ENCODE measurements around the gene BAZ2B. TPM values are rescaled to one million over a fixed set of nuclear protein-coding genes. Genes with fewer than 3 reads are reported as not detected.
"Not testable (repeated sequence)": the region's sequence is repeated elsewhere in the genome, so short reads cannot be mapped to it uniquely, and the experiment has no call there.

Gene BAZ2B
- total RNA-seq, 1 experiment from 2014 or later, result 47.6 TPM

- no peak for DNase-seq (ENCODE audit: low spot score)
- BruUV-seq (replicated peaks), result no TSS peak
- no peaks in the 10 kb centered on the region for H3K27me3 ChIP-seq (replicated peaks; ENCODE audit: insufficient read depth, low read depth, low read length, poor library complexity)
- ChIA-PET CTCF (no interaction called here), POLR2A (ENCODE audit: low non-redundant PET) (no interaction called here)
- no peak overlapping the region for H3K4me3 ChIP-seq (ENCODE audit: low read depth, low read length, poor library complexity, severe bottlenecking)
- no peaks in the 10 kb centered on the region for H3K4me1 ChIP-seq (ENCODE audit: insufficient read depth, low read length, poor library complexity, severe bottlenecking)
- H3K9me3 ChIP-seq (ENCODE audit: low read depth, low read length, poor library complexity, severe bottlenecking), result no peaks in the 10 kb centered on the region
- H3K27ac ChIP-seq (ENCODE audit: low read depth, low read length, poor library complexity, severe bottlenecking), result no peak overlapping the region
- TF ChIP-seq EZH2 (IDR thresholded peaks at IDR 0.05; ENCODE audit: borderline replicate concordance, low read depth, low read length, poor library complexity, severe bottlenecking), result no peak
- no peak for TF ChIP-seq CTCF (conservative IDR thresholded peaks at IDR 0.05; ENCODE audit: low read depth, low read length)
- no peaks in the 10 kb centered on the region for H3K36me3 ChIP-seq (ENCODE audit: insufficient read depth, low read length, poor library complexity, severe bottlenecking)
- intact Hi-C loops (cut with micrococcal nuclease; ENCODE audit: unreplicated experiment), result no loop called here
These were observed 20.9 kb upstream of the BAZ2B start for GRCh38 chr2:159637240-159637639.

GRCh38 chr2:159635006-159635789 is 18.9 kb upstream of the BAZ2B start:
- Histone ChIP-seq H3K27ac (ENCODE audit: low read depth, low read length, poor library complexity, severe bottlenecking) (no peak overlapping the region), H3K27me3 (replicated peaks; ENCODE audit: insufficient read depth, low read depth, low read length, poor library complexity) (no peaks in the 10 kb centered on the region), H3K4me3 (ENCODE audit: low read depth, low read length, poor library complexity, severe bottlenecking) (no peak overlapping the region), H3K4me1 (ENCODE audit: insufficient read depth, low read length, poor library complexity, severe bottlenecking) (no peaks in the 10 kb centered on the region), H3K36me3 (ENCODE audit: insufficient read depth, low read length, poor library complexity, severe bottlenecking) (no peaks in the 10 kb centered on the region), H3K9me3 (ENCODE audit: low read depth, low read length, poor library complexity, severe bottlenecking) (no peaks in the 10 kb centered on the region)
- DNase-seq (ENCODE audit: low spot score), result no peak
- no TSS peak for BruUV-seq (replicated peaks)
- TF ChIP-seq EZH2 (IDR thresholded peaks at IDR 0.05; ENCODE audit: borderline replicate concordance, low read depth, low read length, poor library complexity, severe bottlenecking) (no peak), CTCF (conservative IDR thresholded peaks at IDR 0.05; ENCODE audit: low read depth, low read length) (no peak)
- ChIA-PET POLR2A (ENCODE audit: low non-redundant PET) (interaction anchor here (0.7 kb wide), 1 partner anchor 27 kb away, joined by 8 read pairs; no protein-coding TSS in a partner anchor), CTCF (no interaction called here)
- intact Hi-C loops (cut with micrococcal nuclease; ENCODE audit: unreplicated experiment), result no loop called here

- ChIA-PET POLR2A (ENCODE audit: low non-redundant PET) (no interaction called here), CTCF (no interaction called here)
- BruUV-seq (replicated peaks), result no TSS peak
- intact Hi-C loops (cut with micrococcal nuclease; ENCODE audit: unreplicated experiment), result no loop called here
- H3K9me3 ChIP-seq (ENCODE audit: low read depth, low read length, poor library complexity, severe bottlenecking), result no peaks in the 10 kb centered on the region
- H3K36me3 ChIP-seq (ENCODE audit: insufficient read depth, low read length, poor library complexity, severe bottlenecking), result no peaks in the 10 kb centered on the region
- TF ChIP-seq EZH2 (IDR thresholded peaks at IDR 0.05; ENCODE audit: borderline replicate concordance, low read depth, low read length, poor library complexity, severe bottlenecking), result no peak
- no peak for TF ChIP-seq CTCF (conservative IDR thresholded peaks at IDR 0.05; ENCODE audit: low read depth, low read length)
- H3K4me1 ChIP-seq (ENCODE audit: insufficient read depth, low read length, poor library complexity, severe bottlenecking), result no peaks in the 10 kb centered on the region
- no peak overlapping the region for H3K27ac ChIP-seq (ENCODE audit: low read depth, low read length, poor library complexity, severe bottlenecking)
- H3K27me3 ChIP-seq (replicated peaks; ENCODE audit: insufficient read depth, low read depth, low read length, poor library complexity), result no peaks in the 10 kb centered on the region
- DNase-seq (ENCODE audit: low spot score), result no peak
- H3K4me3 ChIP-seq (ENCODE audit: low read depth, low read length, poor library complexity, severe bottlenecking), result no peak overlapping the region
These were observed 16.9 kb upstream of the BAZ2B start for GRCh38 chr2:159633219-159633618.

- BruUV-seq (replicated peaks); H3K4me1 ChIP-seq (ENCODE audit: insufficient read depth, low read length, poor library complexity, severe bottlenecking); H3K9me3 ChIP-seq (ENCODE audit: low read depth, low read length, poor library complexity, severe bottlenecking); POLR2A ChIA-PET (ENCODE audit: low non-redundant PET); intact Hi-C loops (cut with micrococcal nuclease; ENCODE audit: unreplicated experiment); H3K27ac ChIP-seq (ENCODE audit: low read depth, low read length, poor library complexity, severe bottlenecking); CTCF ChIA-PET; DNase-seq (ENCODE audit: low spot score); H3K27me3 ChIP-seq (replicated peaks; ENCODE audit: insufficient read depth, low read depth, low read length, poor library complexity); H3K36me3 ChIP-seq (ENCODE audit: insufficient read depth, low read length, poor library complexity, severe bottlenecking); H3K4me3 ChIP-seq (ENCODE audit: low read depth, low read length, poor library complexity, severe bottlenecking): not testable (repeated sequence)
These were observed 9.3 kb upstream of the BAZ2B start for GRCh38 chr2:159625628-159626027.
